Ammon's horn (tissue), 1 donor: ENCODE results near the gene GLUL.
"Not testable (repeated sequence)": the region's sequence is repeated elsewhere in the genome, so short reads cannot be mapped to it uniquely, and the experiment has no call there.

Source experiments
- DNase-seq: peaks from one replicate; pipeline ENCODE4 v3.0.0-alpha.2; 2016; ENCODE audit warnings: low spot score

GLUL gene

DNA sequence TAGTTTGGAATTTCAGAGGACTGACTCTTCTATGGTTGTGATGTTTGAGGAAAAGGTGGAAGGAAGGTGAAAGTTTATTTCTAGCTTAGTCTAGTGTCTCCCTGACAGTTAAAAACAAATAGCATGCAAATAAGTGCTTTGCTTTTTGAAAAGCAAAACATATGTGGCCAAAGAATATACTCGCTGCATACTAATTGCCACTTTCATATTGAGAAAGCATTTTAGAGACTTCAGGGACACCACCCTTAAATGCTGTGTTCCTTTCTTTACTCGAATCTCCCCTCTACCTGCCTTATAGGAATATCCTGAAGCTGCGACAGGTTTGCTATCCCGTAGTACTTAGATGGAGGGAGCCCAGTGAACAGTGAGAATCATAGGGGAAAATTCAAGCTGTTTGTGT, 23.2 kb downstream of the GLUL start:
- no peak for DNase-seq

DNA sequence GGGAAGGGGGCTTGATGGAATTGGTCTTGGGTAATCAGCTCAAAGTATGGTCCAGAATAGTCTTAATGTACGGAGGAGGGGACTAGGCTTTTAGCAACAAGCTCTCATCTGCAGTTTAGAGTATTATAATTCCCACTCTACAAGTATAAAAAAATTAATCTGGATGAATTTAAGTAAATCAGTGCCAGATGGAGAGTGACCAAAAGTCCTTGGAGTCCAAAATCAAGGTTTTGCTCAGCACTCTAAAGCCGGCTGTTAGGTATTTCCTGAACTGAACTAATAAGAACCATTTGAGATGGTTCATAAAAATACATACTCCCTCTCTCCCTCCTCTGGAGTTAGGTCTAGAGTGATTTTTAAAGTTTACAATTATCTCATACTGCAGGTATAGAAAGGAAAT, 23.7 kb downstream of the GLUL start:
- no peak for DNase-seq

DNA sequence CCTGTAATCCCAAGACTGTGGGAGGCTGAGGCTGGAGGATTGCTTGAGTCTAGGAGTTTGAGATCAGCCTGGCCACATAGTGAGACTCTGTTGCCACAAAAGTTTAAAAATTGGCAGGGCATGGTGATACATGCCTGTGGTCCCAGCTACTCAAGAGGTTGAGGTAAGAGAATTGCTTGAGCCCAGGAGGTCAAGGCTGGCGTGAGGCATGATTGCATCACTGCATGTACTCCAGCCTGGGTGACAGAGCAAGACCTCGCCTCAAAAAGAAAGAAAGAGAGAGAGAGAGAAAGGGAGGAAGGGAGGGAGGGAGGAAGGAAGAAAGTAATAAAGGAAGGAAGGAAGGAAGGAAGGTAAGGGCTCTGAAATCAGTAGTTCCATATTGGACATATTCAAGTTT, 25.0 kb downstream of the GLUL start:
- no peak for DNase-seq

DNA sequence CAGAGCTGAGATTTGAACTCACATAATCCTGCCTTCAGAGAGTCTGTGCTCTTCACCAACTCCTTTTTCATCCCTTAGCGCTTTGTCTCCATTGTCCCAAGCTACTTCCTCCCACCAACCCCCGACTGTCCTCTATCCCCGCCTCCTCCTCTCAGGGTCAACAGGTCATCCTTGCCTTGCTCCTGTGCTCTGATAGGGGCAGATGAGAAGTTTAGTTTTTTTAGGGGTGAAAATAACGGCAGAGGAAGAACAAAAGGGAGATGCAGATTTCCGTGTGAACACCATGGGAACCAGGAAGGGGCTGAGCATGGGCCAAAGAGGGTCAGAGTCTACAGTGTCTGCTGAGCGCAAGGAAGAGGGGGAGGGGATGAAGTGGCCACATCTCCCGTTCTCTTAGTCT, 31.9 kb downstream of the GLUL start:
- DNase-seq = no peak

DNA sequence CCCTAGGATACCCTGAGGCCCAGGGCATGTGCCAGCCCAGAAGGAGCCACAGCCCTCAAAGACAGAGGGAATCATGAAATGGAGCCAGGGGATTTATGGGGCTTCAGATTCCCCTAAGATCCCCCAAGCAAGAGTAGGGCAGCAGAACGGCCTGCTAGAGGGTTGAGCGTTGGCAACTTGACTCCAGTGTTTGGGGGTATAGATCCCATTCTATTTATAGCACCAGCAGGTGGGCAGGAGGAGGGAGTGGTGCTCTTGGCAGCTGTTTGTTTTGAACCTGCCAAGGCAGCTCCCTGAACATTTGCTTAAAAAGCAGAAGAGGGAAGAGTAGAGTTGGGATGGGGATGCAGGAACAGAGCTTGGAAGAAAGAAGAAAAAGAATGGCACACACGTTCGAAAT, 33.7 kb downstream of the GLUL start:
- DNase-seq = no peak

DNA sequence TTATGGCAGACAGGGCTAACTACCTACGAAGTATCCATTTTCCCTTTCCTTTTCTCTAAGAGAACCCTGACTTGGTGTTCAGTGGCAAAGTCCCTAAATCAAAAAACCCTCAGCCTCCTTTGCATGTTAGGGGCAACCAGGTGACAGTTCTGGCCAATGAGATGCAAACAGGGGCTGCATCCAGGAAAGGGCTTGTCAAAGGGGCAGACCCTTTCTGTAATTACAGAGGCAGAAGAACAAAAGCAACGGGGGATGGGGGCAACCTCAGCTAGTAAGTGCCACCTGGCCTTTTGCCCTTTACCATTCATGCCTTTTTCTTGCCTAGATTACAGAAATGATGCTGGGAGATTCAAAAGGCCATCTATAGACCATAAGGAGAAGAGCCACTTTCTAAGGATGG, 34.4 kb downstream of the GLUL start:
- no peak for DNase-seq

DNA sequence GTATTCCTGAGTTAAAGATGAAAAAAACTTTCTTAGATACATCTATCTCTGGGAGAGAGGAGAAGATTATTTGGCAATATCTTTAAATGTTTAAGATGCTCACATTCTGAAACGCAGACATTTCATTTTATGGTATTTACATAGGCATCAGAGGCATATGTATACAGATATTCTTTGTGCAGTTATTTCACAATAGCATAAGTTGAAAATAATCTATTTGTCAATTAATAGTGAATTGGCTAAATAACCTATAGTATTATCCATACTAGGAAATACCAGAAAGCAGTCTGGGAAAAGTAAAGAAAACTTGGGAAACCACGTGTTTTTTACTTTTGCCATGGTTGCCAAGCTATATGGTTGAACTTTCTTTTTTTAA, 35.9 kb downstream of the GLUL start:
- no peak for DNase-seq

DNA sequence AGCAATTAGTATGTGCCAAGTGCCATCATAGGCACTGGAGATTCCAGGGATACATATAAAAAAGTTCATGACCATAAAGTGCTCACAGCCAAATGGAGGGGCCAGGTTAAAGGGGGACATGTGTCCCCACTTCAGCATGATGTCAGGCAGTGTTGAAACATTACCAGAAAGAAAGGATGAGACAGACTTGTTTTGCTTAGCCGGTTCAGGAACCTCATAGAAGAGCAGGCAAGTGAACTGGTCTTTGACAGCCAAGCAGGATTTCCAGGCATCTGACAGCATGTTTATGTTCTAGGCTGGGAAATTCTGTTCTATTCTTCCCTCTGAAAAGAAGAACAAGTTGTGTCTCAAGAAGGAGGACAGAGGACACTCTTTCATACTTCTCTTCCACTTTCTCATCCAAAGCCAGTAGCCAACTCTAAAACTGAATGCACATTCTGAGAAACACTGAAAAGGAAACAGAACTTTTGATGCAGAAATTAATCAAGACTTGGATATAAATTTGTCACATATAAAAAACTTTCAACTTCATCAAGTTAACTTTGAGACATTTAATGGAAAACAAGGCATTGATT, 39.7 kb downstream of the GLUL start:
- DNase-seq = no peak

DNA sequence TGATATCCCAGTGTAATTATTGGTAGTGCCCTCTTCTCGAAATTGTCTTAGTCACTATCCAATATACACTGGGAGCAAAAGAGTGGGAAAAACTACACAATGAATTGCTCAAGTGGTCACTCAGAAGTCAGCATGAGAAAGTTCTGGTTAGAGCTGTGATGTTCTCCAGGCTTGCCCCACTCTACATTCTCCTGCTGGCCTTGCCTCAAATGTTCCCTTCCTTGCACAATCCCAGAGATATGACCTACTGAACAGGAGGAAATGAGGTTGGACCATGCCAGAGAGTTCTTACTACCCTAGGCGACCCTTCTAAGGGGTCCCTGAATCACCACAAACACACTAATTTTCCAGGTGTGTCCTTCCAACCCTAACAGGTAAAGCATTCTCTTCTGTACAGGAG, 40.8 kb downstream of the GLUL start:
- no peak for DNase-seq

DNA sequence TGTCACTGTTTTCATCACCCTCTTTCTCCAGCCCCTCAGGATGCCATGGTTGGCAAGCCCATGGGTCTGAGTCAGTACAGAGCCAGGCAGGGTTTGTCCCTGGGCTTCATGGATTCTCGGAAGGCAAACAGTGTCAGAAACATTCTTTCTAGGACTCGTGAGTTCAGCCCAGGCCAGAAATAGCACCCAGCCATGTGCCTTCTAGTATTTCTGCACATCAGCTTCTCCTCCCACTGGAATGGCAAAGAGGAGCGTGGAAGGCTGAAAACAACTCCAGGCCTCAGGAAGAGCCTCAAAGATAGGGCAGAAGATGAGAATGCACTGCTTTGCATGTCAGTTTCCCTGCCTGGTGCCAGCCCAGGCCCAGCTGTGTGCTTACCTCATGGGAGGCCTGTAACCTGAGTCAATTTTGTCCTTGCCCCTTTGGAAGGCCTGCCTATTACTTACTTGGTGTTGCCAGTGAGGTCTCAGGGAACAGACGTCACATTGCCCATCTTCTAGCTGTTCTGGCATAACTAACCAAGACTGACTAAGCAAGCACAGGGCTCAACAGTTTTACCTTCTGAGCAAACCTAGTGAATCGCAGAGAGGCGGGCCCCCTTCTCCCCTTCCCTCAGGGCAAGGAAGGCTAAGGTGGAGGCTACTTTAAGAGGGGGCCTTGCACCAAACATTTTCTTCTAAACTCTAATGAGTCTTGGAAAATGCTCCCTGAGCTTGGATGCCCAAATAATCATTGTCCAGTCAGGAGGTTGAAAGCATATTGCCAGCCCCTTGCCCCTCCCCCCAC, 42.4 kb downstream of the GLUL start:
- DNase-seq = no peak

DNA sequence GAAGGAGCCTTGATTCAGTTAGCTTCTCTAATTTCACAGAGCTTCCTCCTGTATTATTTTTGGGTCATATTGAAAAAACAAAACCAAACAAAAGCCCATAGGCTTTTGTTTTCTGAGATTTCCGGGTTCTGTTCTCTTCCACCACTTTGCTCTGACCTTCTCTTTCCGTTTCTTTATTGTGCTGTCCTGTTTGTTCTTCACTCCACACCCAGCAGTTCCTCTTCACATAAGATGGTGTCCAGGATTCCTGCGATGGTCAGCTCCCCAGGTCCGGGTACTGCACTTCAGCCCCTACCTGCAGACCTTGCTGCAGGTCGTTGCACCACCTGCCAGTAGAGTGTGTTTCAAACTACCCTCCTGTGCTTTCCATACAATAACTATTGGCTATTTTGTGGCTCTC, 44.6 kb downstream of the GLUL start:
- DNase-seq = no peak

DNA sequence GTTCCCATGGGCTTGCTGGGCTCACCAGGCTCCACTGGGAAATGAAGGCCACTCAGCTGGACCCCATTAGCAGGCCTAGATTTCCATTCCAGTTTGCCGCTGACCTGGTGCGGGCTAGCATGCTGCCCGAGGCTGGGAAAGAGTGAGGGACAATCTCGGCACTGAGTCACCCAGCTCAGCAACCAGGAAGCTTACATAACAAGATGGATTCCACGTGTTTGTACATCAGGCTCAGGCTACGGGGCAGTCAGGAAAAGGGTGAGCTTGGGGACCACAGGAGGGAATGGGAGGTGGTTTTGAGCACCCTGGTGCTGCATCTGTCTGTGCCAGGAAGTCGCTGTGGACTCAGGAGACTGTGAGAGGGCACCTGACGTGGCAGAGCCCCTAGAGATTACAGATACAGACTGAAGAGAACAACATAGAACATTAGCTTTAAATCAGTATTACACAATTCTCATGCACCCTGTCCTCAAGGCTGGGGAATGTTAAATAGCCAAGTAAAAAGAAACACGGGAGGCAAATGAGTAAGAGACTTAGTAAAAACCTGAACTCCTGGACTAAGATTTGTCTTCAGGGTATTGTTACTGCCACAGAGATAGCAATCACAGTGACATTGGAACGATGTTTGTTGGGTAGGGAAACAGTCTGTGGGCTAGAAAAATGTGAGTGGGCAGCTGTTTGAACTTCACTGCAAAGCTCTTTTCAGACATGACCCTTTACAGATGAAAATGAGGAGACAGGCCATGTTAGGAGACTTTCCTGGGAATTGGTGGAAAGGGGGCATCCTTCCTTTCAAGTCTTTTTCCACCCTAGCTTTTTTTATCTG, 51.1 kb downstream of the GLUL start:
- DNase-seq = no peak

DNA sequence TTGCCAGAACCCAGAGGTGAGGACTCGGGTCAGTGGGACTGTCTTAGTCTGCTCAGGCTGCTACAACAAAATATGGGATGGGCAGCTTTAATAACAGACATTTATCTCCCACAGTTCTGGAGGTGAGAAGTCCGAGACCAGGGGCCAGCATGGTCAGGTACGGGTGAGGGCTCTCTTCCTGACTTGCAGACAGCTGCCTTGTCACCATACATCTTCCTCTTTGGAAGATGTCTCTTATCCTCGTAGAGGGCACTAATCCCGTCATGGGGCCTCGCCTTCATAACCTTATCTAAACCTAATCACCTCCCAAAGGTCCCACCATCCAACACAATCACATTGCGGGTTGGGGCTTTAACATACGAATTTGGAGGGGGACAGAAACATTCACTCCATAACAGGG, 51.9 kb downstream of the GLUL start:
- no peak for DNase-seq

DNA sequence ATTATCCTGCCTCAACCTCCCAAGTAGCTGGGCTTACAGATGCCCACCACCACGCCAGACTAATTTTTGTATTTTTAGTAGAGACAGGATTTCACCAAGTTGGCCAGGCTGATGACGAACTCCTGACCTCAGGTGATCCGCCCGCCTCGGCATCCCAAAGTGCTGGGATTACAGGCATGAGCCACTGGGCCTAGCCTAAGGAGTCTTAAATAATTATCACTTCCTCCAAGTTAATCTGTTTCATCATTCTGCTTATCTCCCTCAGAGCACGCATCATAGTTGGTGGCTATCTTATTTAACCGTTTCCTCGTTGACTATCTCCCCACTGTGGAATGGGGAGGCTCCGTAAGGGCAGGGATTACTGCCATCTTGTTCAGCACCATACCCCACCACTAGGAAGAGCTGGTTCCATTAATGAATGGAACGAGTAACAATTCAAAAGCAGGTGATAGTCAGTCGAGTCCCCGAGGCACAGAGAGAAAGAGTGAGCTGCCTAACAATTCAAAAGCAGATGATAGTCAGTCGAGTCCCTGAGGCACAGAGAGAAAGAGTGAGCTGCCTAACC, 52.7 kb downstream of the GLUL start:
- DNase-seq = no peak

DNA sequence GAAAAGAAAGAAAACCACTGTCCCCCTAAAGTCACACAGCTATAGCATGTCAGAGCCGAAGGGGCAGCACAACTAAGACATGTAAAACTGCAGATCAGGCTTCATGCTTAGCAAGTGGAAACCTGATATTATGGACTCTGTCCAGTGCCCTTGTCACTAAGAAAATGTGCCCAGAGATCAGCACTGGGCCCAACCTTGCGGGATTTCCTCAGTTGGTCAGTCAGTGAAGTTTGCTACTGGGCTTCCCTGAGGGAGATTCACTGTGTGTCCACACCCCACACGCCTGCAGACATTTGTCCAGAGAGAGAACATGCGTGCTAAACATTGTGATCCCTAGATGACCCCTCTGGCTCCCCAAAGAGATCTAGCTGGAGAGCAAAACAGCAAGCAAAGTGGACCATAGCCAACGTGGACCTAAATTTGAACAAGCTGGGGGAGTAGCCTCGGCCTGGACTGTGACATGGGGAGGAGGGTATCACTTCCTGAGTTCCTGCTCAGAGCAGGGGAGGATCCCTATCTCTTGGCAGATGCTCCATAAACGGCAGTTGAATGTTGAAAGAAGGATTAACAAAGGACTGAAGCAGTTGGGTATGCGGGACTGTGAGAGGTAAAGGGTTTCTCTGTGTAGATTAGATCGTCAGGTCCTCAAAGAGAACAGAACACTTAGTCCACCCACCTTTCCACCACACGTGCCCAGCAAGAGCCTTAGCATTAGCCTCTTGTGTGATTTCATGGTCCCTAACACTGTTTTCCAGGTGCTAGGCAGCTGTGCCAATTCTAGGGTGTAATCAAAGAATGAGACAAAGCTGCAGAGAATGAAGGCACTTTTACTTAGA, 53.6 kb downstream of the GLUL start:
- no peak for DNase-seq

DNA sequence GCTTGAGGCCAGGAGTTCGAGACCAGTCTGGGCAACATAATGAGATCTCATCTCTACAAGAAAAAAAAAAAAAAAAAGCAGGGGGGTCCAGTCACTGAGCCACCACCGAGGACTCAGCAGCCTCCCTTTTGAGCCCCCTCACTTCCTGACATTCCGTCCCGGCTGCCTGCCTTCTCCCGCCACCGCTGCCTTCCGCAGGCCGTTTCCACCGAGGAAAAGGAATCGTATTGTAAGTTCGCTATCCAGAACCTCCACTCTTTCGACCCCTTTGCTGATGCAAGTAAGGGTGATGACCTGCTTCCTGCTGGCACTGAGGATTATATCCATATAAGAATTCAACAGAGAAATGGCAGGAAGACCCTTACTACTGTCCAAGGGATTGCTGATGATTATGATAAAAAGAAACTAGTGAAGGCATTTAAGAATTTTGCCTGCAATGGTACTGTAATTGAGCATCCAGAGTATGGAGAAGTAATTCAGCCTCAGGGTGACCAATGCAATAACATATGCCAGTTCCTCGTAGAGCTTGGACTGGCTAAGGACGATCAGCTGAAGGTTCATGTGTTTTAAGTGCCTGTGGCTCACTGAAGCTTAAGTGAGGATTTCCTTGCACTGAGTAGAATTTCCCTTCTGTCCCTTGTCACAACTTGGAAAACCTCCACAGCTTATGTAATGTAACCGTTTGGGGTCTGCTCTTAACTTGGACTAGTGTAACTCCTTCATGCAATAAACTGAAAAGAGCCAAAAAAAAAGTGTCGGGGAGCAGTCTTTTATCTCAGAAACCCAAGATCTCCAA, 55.6 kb downstream of the GLUL start:
- no peak for DNase-seq

DNA sequence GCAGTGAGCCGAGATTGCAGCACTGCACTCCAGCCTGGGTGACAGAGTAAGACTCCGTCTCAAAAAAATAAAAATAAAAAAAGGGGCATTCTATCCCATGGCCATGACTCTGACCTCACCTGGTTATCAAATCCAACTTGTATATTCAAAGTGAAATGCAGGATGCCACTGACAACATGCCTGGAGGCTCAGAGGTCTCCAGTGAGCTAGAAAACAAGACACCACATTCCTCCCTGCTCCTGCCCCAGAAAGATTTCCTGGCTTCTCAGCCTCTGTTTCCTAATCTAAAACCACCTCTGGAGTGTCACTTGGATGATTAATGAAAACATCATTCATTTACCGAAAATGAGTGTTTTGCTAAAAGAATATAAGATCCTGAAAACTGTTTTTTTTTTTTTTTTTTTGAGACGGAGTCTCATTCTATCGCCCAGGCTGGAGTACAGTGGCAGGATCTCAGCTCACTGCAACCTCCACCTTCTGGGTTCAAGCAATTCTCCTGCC, 58.5 kb downstream of the GLUL start:
- DNase-seq = not testable (repeated sequence)

DNA sequence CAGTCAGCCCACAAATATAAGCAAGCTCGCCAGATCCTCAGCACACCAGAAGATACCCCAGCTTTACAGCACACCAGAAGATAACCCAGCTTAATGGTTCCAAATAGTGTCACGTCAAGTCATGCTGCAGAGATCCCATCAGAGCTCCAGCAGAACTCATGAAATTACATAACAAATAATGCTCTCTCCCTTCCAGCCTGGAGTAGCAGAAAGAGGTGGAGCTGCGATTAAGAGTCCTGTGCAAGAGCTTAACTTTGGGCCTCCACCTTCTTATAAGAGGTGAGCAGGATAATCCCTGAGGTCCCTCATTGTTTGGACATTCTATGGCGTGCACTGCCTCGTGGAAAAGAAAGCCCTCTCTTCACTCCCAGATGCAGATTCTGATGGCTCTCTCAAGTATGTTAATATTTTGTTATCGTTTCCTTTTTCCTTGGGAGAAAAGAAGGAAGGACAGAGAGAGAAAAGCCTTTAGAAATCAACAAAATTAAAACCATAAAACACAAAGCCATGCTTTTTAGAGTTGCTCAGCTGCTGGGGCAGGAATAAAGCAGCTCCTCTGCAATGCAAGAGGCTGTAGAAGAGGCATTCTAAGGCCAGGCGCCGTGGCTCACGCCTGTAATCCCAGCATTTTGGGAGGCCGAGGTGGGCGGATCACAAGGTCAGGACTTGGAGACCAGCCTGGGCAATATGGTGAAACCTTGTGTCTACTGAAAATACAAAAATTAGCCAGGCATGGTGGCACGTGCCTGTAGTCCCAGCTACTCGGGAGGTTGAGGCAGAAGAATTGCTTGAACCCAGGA, 59.1 kb downstream of the GLUL start:
- DNase-seq = no peak
